Ascending aorta (tissue), 2 donors: ENCODE measurements around the gene HDAC8. TPM values are rescaled to one million over a fixed set of nuclear protein-coding genes. Genes with fewer than 3 reads are reported as not detected.

Experiments
- DNase-seq, 2 donors: peaks; one replicate each; pipeline ENCODE4 v3.0.0-alpha.2; 2019; ENCODE audit warnings: low spot score in 2 of 2
- H3K27ac ChIP-seq, 2 donors: fragments of 200-600 bp; sonication (generic); one replicate each; pipeline ENCODE4 v1.5.1; 2016 to 2017; ENCODE audit warnings: mild to moderate bottlenecking in 1 of 2
- H3K27me3 ChIP-seq: fragments of 200-600 bp; sonication (generic); one replicate; pipeline ENCODE4 v1.5.1; 2017
- H3K36me3 ChIP-seq, 2 donors: fragments of 200-600 bp; sonication (generic); one replicate each; pipeline ENCODE4 v1.5.1; 2016
- H3K4me1 ChIP-seq, 2 donors: fragments of 200-600 bp; sonication (generic); one replicate each; pipeline ENCODE4 v1.5.1; 2016 to 2017; ENCODE audit warnings: mild to moderate bottlenecking in 1 of 2
- H3K4me3 ChIP-seq, 2 donors: fragments of 200-600 bp; sonication (generic); one replicate each; pipeline ENCODE4 v1.5.1; 2016 to 2017; ENCODE audit warnings: mild to moderate bottlenecking in 1 of 2
- H3K9me3 ChIP-seq, 2 donors: fragments of 200-600 bp; sonication (generic); one replicate each; pipeline ENCODE4 v1.5.1; 2016
- intact Hi-C: fragments of 100-400 bp; cut with DNase I; formaldehyde crosslinking; loops from one replicate; pipeline ENCODE4 v1.15.1; 2023
- total RNA-seq: library from RNA; depleted of rRNA; stranded (reverse); fragments of >200 nt; gene quantifications from one replicate; pipeline ENCODE4 v1.1.0, GENCODE V29; 2016
- TF ChIP-seq, protein P1 (sequence below), 3 experiments: fragments of 200-600 bp in 2 of 3; fragments of 450-650 bp in 1 of 3; sonication (generic) in 2 of 3; IDR thresholded peaks; one replicate each; pipeline ENCODE4 v1.5.1; 2016 to 2019; ENCODE audit warnings: antibody characterized with exemption in 3 of 3, mild to moderate bottlenecking in 1 of 3, moderate library complexity in 1 of 3

The HDAC8 gene
- total RNA-seq, 1 donor from 2014 or later, result 41.1 TPM

- Histone ChIP-seq H3K27me3 (no peaks in the 10 kb centered on the region), H3K4me3 (no peak overlapping the region), H3K36me3 (no peaks in the 10 kb centered on the region), H3K27ac (no peak overlapping the region), H3K4me1 (no peaks in the 10 kb centered on the region), H3K9me3 (no peaks in the 10 kb centered on the region)
- intact Hi-C loops, result no loop called here
- no peak for DNase-seq
- TF ChIP-seq, protein P1, sequence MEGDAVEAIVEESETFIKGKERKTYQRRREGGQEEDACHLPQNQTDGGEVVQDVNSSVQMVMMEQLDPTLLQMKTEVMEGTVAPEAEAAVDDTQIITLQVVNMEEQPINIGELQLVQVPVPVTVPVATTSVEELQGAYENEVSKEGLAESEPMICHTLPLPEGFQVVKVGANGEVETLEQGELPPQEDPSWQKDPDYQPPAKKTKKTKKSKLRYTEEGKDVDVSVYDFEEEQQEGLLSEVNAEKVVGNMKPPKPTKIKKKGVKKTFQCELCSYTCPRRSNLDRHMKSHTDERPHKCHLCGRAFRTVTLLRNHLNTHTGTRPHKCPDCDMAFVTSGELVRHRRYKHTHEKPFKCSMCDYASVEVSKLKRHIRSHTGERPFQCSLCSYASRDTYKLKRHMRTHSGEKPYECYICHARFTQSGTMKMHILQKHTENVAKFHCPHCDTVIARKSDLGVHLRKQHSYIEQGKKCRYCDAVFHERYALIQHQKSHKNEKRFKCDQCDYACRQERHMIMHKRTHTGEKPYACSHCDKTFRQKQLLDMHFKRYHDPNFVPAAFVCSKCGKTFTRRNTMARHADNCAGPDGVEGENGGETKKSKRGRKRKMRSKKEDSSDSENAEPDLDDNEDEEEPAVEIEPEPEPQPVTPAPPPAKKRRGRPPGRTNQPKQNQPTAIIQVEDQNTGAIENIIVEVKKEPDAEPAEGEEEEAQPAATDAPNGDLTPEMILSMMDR (IDR thresholded peaks at IDR 0.05), result no peak
Observed at GRCh38 chrX:72475952-72476668, 96.5 kb downstream of the HDAC8 start.

DNA sequence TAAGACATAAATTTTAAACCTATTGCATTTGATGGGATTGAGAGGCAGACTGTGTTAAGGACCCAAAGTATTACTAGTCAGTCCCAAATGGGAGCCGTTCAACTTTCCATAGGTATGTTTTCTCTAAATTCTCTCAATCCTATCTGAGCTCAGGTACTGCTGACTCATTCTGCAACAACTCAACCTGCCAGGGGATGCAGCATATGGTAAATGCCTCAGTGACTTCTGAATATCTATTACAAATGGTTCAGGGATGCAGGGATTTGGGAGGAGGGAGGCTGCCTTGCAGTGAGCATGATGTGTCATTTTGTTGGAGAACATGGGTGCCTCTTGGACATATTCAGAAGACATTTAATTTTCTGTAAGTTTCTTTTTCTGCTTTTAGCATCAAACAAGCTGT is 97.3 kb downstream of the HDAC8 start:
- no peaks in the 10 kb centered on the region for H3K36me3 ChIP-seq
- H3K9me3 ChIP-seq, result no peaks in the 10 kb centered on the region
- intact Hi-C loops, result no loop called here
- H3K4me1 ChIP-seq, result no peaks in the 10 kb centered on the region
- no peak for DNase-seq
- no peaks in the 10 kb centered on the region for H3K27me3 ChIP-seq
- no peak overlapping the region for H3K4me3 ChIP-seq
- TF ChIP-seq, protein P1 (IDR thresholded peaks at IDR 0.05), result no peak
- H3K27ac ChIP-seq, result no peak overlapping the region

- no peaks in the 10 kb centered on the region for H3K4me1 ChIP-seq
- H3K9me3 ChIP-seq, result no peaks in the 10 kb centered on the region
- DNase-seq, result no peak
- no peaks in the 10 kb centered on the region for H3K36me3 ChIP-seq
- H3K4me3 ChIP-seq, result no peak overlapping the region
- intact Hi-C loops, result no loop called here
- H3K27ac ChIP-seq, result no peak overlapping the region
- TF ChIP-seq, protein P1 (IDR thresholded peaks at IDR 0.05), result no peak
- H3K27me3 ChIP-seq, result no peaks in the 10 kb centered on the region
Observed at GRCh38 chrX:72470532-72471223, 102.0 kb downstream of the HDAC8 start.

DNA sequence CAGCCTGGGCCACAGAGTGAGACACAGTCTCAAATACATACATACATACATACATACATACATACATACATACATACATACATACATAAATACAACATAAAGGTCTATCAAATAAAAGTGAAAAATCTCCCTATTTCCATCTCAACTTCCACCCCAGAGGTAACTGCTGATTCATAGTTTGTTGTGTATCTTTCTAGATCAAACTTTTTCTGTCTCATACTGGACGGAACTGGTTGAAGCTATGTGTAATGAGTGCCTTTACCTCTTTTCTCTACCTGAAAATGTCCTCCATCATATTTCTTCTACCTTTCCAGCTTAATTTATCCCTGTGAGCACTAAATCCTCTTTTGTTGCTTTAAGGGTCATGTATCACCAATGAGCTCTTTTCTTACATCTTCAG is 102.5 kb downstream of the HDAC8 start:
- Histone ChIP-seq H3K4me1 (no peaks in the 10 kb centered on the region), H3K27ac (no peak overlapping the region), H3K9me3 (no peaks in the 10 kb centered on the region), H3K27me3 (no peaks in the 10 kb centered on the region), H3K4me3 (no peak overlapping the region), H3K36me3 (no peaks in the 10 kb centered on the region)
- TF ChIP-seq, protein P1 (IDR thresholded peaks at IDR 0.05), result no peak
- no peak for DNase-seq
- intact Hi-C loops, result no loop called here

- Histone ChIP-seq H3K27me3 (no peaks in the 10 kb centered on the region), H3K4me1 (no peaks in the 10 kb centered on the region), H3K9me3 (no peaks in the 10 kb centered on the region), H3K4me3 (no peak overlapping the region), H3K27ac (no peak overlapping the region), H3K36me3 (no peaks in the 10 kb centered on the region)
- TF ChIP-seq, protein P1 (IDR thresholded peaks at IDR 0.05), result no peak
- DNase-seq, result no peak
- intact Hi-C loops, result no loop called here
Observed at GRCh38 chrX:72468607-72469006, 104.0 kb downstream of the HDAC8 start.
